Parathyroid adenoma (tissue), 2 donors: Measurements from ENCODE around the gene EIF3K.
"Not testable (repeated sequence)": the region's sequence is repeated elsewhere in the genome, so short reads cannot be mapped to it uniquely, and the experiment has no call there.

Source experiments
- H2AFZ ChIP-seq: fragments of 300-600 bp; sonication (generic); one replicate; pipeline ENCODE4 v1.7.0; 2017; ENCODE audit warnings: antibody characterized with exemption, mild to moderate bottlenecking
- H3K27ac ChIP-seq: fragments of 300-600 bp; sonication (generic); one replicate; pipeline ENCODE4 v1.7.0; 2017
- H3K27me3 ChIP-seq: fragments of 300-600 bp; sonication (generic); one replicate; pipeline ENCODE4 v1.7.0; 2017; ENCODE audit warnings: low read length; ENCODE audit not compliant: control insufficient read depth, insufficient read depth
- H3K36me3 ChIP-seq: fragments of 300-600 bp; sonication (generic); one replicate; pipeline ENCODE4 v1.7.0; 2017; ENCODE audit warnings: low read length; ENCODE audit not compliant: control insufficient read depth, insufficient read depth
- H3K4me1 ChIP-seq: fragments of 300-600 bp; sonication (generic); one replicate; pipeline ENCODE4 v1.7.0; 2017; ENCODE audit warnings: control low read depth
- H3K4me2 ChIP-seq: fragments of 300-600 bp; sonication (generic); one replicate; pipeline ENCODE4 v1.7.0; 2017; ENCODE audit warnings: low read length
- H3K4me3 ChIP-seq: fragments of 300-600 bp; sonication (generic); one replicate; pipeline ENCODE4 v1.7.0; 2017; ENCODE audit warnings: low read depth, low read length
- H3K79me2 ChIP-seq: fragments of 300-600 bp; sonication (generic); one replicate; pipeline ENCODE4 v1.7.0; 2017; ENCODE audit warnings: control low read depth
- H3K9ac ChIP-seq: fragments of 300-600 bp; sonication (generic); one replicate; pipeline ENCODE4 v1.7.0; 2017; ENCODE audit warnings: mild to moderate bottlenecking
- H3K9me3 ChIP-seq: fragments of 300-600 bp; sonication (generic); one replicate; pipeline ENCODE4 v1.7.0; 2017; ENCODE audit warnings: low read length; ENCODE audit not compliant: control insufficient read depth
- CTCF ChIP-seq: fragments of 300-600 bp; sonication (generic); IDR thresholded peaks from one replicate; pipeline ENCODE4 v1.7.0; 2017; ENCODE audit warnings: antibody characterized with exemption, mild to moderate bottlenecking
- donor health status: primary hyperparathyroidism.

The EIF3K gene

DNA sequence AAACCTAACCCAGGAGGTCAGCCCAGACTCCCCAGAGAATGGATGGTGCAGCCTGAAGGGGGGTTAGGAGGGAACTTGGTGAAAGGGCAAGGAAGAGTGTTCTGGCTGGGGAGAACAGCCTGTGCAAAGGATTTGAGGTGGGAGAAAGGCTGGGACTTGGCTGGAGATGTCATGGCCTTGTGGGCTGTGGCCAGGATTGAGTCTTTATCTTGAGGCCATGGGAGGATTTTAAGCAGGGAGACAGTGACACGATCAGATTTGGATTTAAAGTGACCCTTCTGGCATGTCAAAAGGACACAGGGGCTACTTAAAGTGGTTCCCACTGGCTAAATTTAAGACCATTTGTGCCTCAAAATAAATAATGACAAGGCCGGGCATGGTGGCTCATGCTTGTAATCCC lies 30.9 kb upstream of the EIF3K start:
- TF ChIP-seq CTCF, result no peak
- H3K4me1 ChIP-seq, result no peaks in the 10 kb centered on the region
- no peaks in the 10 kb centered on the region for H3K9me3 ChIP-seq
- H3K27me3 ChIP-seq, result no peaks in the 10 kb centered on the region
- H3K4me3 ChIP-seq, result no peak overlapping the region
- no peak overlapping the region for H3K27ac ChIP-seq
- H2AFZ ChIP-seq, result no peak overlapping the region
- no peak overlapping the region for H3K4me2 ChIP-seq
- no peaks in the 10 kb centered on the region for H3K79me2 ChIP-seq
- no peak overlapping the region for H3K9ac ChIP-seq
- no peaks in the 10 kb centered on the region for H3K36me3 ChIP-seq

- Histone ChIP-seq H3K9ac (no peak overlapping the region), H3K79me2 (no peaks in the 10 kb centered on the region), H3K27me3 (no peaks in the 10 kb centered on the region), H3K4me2 (no peak overlapping the region), H3K4me1 (no peaks in the 10 kb centered on the region), H3K4me3 (no peak overlapping the region), H2AFZ (no peak overlapping the region), H3K9me3 (no peaks in the 10 kb centered on the region), H3K27ac (no peak overlapping the region), H3K36me3 (no peaks in the 10 kb centered on the region)
- TF ChIP-seq CTCF, result no peak
Measured at GRCh38 chr19:38592940-38593339, 26.0 kb upstream of the EIF3K start.

GRCh38 chr19:38596057-38596981 lies 22.7 kb upstream of the EIF3K start:
- Histone ChIP-seq H3K4me3 (peak overlapping the region; percentile 36), H3K4me2 (peak overlapping the region; percentile 51), H3K36me3 (no peaks in the 10 kb centered on the region), H3K79me2 (no peaks in the 10 kb centered on the region), H3K27me3 (no peaks in the 10 kb centered on the region), H2AFZ (peak overlapping the region; percentile 58), H3K9me3 (no peaks in the 10 kb centered on the region), H3K9ac (no peak overlapping the region), H3K27ac (no peak overlapping the region), H3K4me1 (no peaks in the 10 kb centered on the region)
- no peak for TF ChIP-seq CTCF

- H3K36me3 ChIP-seq, result no peaks in the 10 kb centered on the region
- no peaks in the 10 kb centered on the region for H3K4me1 ChIP-seq
- H3K4me3 ChIP-seq, result no peak overlapping the region
- H3K27ac ChIP-seq, result no peak overlapping the region
- H2AFZ ChIP-seq, result no peak overlapping the region
- TF ChIP-seq CTCF, result no peak
- H3K4me2 ChIP-seq, result no peak overlapping the region
- no peak overlapping the region for H3K9ac ChIP-seq
- H3K79me2 ChIP-seq, result no peaks in the 10 kb centered on the region
- no peaks in the 10 kb centered on the region for H3K9me3 ChIP-seq
- H3K27me3 ChIP-seq, result no peaks in the 10 kb centered on the region
Measured at GRCh38 chr19:38597075-38597474, 21.9 kb upstream of the EIF3K start.

- Histone ChIP-seq H3K9ac (no peak overlapping the region), H3K4me3 (no peak overlapping the region)
- TF ChIP-seq CTCF, result no peak
Measured at GRCh38 chr19:38599722-38600121, 19.3 kb upstream of the EIF3K start.

GRCh38 chr19:38602856-38603255 lies 16.1 kb upstream of the EIF3K start:
- not testable (repeated sequence) for H3K79me2 ChIP-seq, H3K4me3 ChIP-seq, H3K27ac ChIP-seq, H3K9me3 ChIP-seq, H3K36me3 ChIP-seq, H3K4me2 ChIP-seq, H3K4me1 ChIP-seq, H2AFZ ChIP-seq, H3K9ac ChIP-seq, H3K27me3 ChIP-seq

More at GRCh38 chr19:38599722-38600121, 19.3 kb upstream of the EIF3K start:
- no peak overlapping the region for H3K27ac ChIP-seq
- H3K79me2 ChIP-seq, result no peaks in the 10 kb centered on the region
- H3K9me3 ChIP-seq, result no peaks in the 10 kb centered on the region
- no peak overlapping the region for H3K4me2 ChIP-seq
- H2AFZ ChIP-seq, result no peak overlapping the region
- H3K4me1 ChIP-seq, result no peaks in the 10 kb centered on the region
- no peaks in the 10 kb centered on the region for H3K36me3 ChIP-seq
- H3K27me3 ChIP-seq, result no peaks in the 10 kb centered on the region
